HCT116 (cell line): Measurements from ENCODE around the gene ARNT2. TPM values are rescaled to one million over a fixed set of nuclear protein-coding genes. Genes with fewer than 3 reads are reported as not detected.

Source experiments
- ATAC-seq: fragments of 200-7000 bp; cut with Tn5 transposase; 2 replicates; pipeline ENCODE4 v1.9.1; 2020; ENCODE audit warnings: mild to moderate bottlenecking, moderate library complexity
- BruUV-seq: library from RNA; stranded (reverse); fragments of 400-500 nt; replicated peaks from 2 replicates; lab custom pipeline; 2021; lab: Mats Ljungman, UMichigan
- CTCF ChIA-PET: fragments of 300-600 bp; sonication (Branson Sonifier 250); formaldehyde crosslinking; loops from one replicate; lab custom pipeline; 2021; ENCODE audit warnings: antibody characterized with exemption; lab: Charles Lee
- POLR2A ChIA-PET: fragments of 300-600, 350-600 bp; sonication (Branson Sonifier 250); formaldehyde crosslinking; loops from one replicate; lab custom pipeline; 2021; ENCODE audit warnings: antibody characterized with exemption; lab: Charles Lee
- RAD21 ChIA-PET, 2 experiments: fragments of 300-600 bp; sonication (Branson Sonifier 250); formaldehyde crosslinking; loops; one replicate each; lab custom pipeline; 2023; ENCODE audit warnings: low total read pairs in 2 of 2; ENCODE audit not compliant: uncharacterized antibody in 2 of 2, unreplicated experiment in 2 of 2, low non-redundant PET in 1 of 2; lab: Charles Lee
- DNase-seq: peaks from one replicate; pipeline ENCODE4 v3.0.0-alpha.2; 2010; ENCODE audit warnings: low read depth, low spot score
- H2AFZ ChIP-seq: fragments of 200-600 bp; shearing (Covaris generic), sonication (generic); 2 replicates; pipeline ENCODE4 v1.6.1; 2017; ENCODE audit warnings: low read depth, mixed run types, mixed read lengths, antibody characterized with exemption, low read length; ENCODE audit not compliant: poor library complexity, severe bottlenecking
- H3K27ac ChIP-seq: 2 replicates; pipeline ENCODE4 v1.5.1; 2012; ENCODE audit warnings: low read depth, low read length
- H3K27me3 ChIP-seq: fragments of 200-600 bp; sonication (generic); 2 replicates; pipeline ENCODE4 v1.6.1; 2016; ENCODE audit warnings: mixed run types, low read length, mixed read lengths; ENCODE audit not compliant: insufficient read depth
- H3K36me3 ChIP-seq, 2 experiments: fragments of 200-500 bp in 1 of 2; fragments of 200-600 bp in 1 of 2; sonication (Bioruptor generic) in 1 of 2; sonication (generic) in 1 of 2; 2 replicates each; pipeline versions ENCODE4 v1.5.1 to v1.6.1; 2014 to 2016; ENCODE audit warnings: low read length in 2 of 2, inconsistent platforms in 1 of 2, mixed read lengths in 1 of 2, mixed run types in 1 of 2; ENCODE audit not compliant: insufficient read depth in 2 of 2, control insufficient read depth in 1 of 2
- H3K4me1 ChIP-seq, 2 experiments: fragments of 200-600 bp in 1 of 2; sonication (generic) in 1 of 2; 2 replicates each; pipeline versions ENCODE4 v1.5.1 to v1.6.1; 2012 to 2017; ENCODE audit warnings: low read length in 2 of 2, inconsistent platforms in 1 of 2, mild to moderate bottlenecking in 1 of 2, mixed read lengths in 1 of 2, mixed run types in 1 of 2, moderate library complexity in 1 of 2; ENCODE audit not compliant: insufficient read depth in 2 of 2, control insufficient read depth in 1 of 2
- H3K4me2 ChIP-seq: fragments of 200-600 bp; sonication (generic); 2 replicates; pipeline ENCODE4 v1.6.1; 2017; ENCODE audit warnings: mixed run types, low read length, mixed read lengths
- H3K4me3 ChIP-seq, 2 experiments: fragments of 200-600 bp in 1 of 2; sonication (generic) in 1 of 2; replicated peaks in 1 of 2; 2 replicates each; pipeline ENCODE4 v1.5.1; 2011 to 2016; ENCODE audit warnings: low read length in 2 of 2, control low read depth in 1 of 2, low read depth in 1 of 2, mild to moderate bottlenecking in 1 of 2, mixed read lengths in 1 of 2, mixed run types in 1 of 2
- H3K79me2 ChIP-seq: fragments of 200-600 bp; sonication (generic); 2 replicates; pipeline ENCODE4 v1.6.1; 2017; ENCODE audit warnings: mild to moderate bottlenecking, mixed run types, low read length, moderate library complexity, mixed read lengths; ENCODE audit not compliant: insufficient read depth
- H3K9ac ChIP-seq: fragments of 200-600 bp; sonication (generic); 2 replicates; pipeline ENCODE4 v1.6.1; 2016; ENCODE audit warnings: low read length, mixed read lengths
- H3K9me2 ChIP-seq: fragments of 200-600 bp; sonication (generic), shearing (Covaris generic); 2 replicates; pipeline ENCODE4 v1.6.1; 2017; ENCODE audit warnings: mixed run types, mild to moderate bottlenecking, moderate library complexity; ENCODE audit not compliant: insufficient read depth
- H3K9me3 ChIP-seq, 2 experiments: fragments of 200-500 bp in 1 of 2; fragments of 200-600 bp in 1 of 2; sonication (Bioruptor generic) in 1 of 2; sonication (generic) in 1 of 2; 2 replicates each; pipeline ENCODE4 v1.6.1; 2014 to 2017; ENCODE audit warnings: low read length in 2 of 2, mixed read lengths in 2 of 2, inconsistent platforms in 1 of 2, low read depth in 1 of 2, mild to moderate bottlenecking in 1 of 2, mixed run types in 1 of 2, moderate library complexity in 1 of 2; ENCODE audit not compliant: control insufficient read depth in 1 of 2, insufficient read depth in 1 of 2
- H4K20me1 ChIP-seq: fragments of 200-600 bp; sonication (generic), shearing (Covaris generic); 2 replicates; pipeline ENCODE4 v1.6.1; 2017; ENCODE audit warnings: mixed run types, mild to moderate bottlenecking, moderate library complexity; ENCODE audit not compliant: insufficient read depth
- ATF3 ChIP-seq: IDR thresholded peaks from 2 replicates; pipeline ENCODE4 v1.6.1; 2012
- POLR2A ChIP-seq: IDR thresholded peaks from 2 replicates; pipeline ENCODE4 v1.7.0; 2011; ENCODE audit warnings: borderline replicate concordance; ENCODE audit not compliant: insufficient read depth, insufficient read length; ENCODE audit errors: extremely low read depth
- REST ChIP-seq: IDR thresholded peaks from 2 replicates; pipeline ENCODE4 v1.6.1; 2012; ENCODE audit warnings: low read depth
- SP1 ChIP-seq: IDR thresholded peaks from 2 replicates; pipeline ENCODE4 v1.6.1; 2012; ENCODE audit warnings: low read depth
- SRF ChIP-seq: IDR thresholded peaks from 2 replicates; pipeline ENCODE4 v1.6.1; 2012; ENCODE audit warnings: low read depth
- TCF7L2 ChIP-seq: IDR thresholded peaks from 2 replicates; pipeline ENCODE4 v1.7.0; 2011; ENCODE audit warnings: borderline replicate concordance, inconsistent platforms; ENCODE audit not compliant: insufficient read depth, insufficient read length; ENCODE audit errors: extremely low read depth
- intact Hi-C: fragments of 100-400 bp; cut with micrococcal nuclease; formaldehyde crosslinking; loops from 2 replicates; pipeline ENCODE4 v1.10.0; 2022
- total RNA-seq: library from RNA; stranded (reverse); gene quantifications from one replicate; pipeline ENCODE4 v1.2.1, GENCODE V29; 2021; ENCODE audit not compliant: unreplicated experiment

ARNT2 gene
- total RNA-seq, 1 experiment from 2014 or later, result 3.0 TPM

DNA sequence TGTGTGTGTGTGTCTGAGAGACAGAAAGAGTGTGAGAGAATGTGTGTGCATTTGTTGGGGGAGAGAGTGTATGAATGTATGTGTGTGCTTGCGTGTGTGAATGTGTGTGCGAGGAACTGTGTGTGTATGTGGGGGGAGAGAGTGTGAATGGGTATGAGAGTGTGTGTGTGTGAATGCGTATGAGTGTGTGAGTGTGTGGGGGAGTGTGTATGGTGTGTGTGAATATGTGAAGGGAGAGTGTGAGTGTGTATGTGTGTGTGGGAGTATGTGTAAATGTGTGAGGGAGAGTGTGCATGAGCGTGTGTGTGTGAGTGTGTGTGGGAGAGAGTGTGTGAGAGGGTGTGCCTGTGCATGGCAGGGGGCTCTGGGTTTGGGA lies 211.2 kb downstream of the ARNT2 start:
- no peaks in the 10 kb centered on the region for H3K79me2 ChIP-seq
- POLR2A ChIA-PET, result no interaction called here
- no peak overlapping the region for H3K4me2 ChIP-seq
- intact Hi-C loops, result no loop called here
- DNase-seq, result no peak
- H3K9me3 ChIP-seq, result no peaks in the 10 kb centered on the region
- H3K9me2 ChIP-seq, result no peaks in the 10 kb centered on the region
- H4K20me1 ChIP-seq, result no peaks in the 10 kb centered on the region
- no peak for TF ChIP-seq ATF3
- no peak for TF ChIP-seq TCF7L2
- TF ChIP-seq POLR2A, result no peak
- no peak for TF ChIP-seq REST
- no peak for TF ChIP-seq SP1
- no peak for TF ChIP-seq SRF
- TF ChIP-seq, all 23 proteins: peak for 0
- ChIA-PET CTCF (no interaction called here), RAD21 (no interaction called here)
- Histone ChIP-seq H3K27ac (no peak overlapping the region), H3K9ac (no peak overlapping the region), H3K4me3 (no peak overlapping the region), H3K27me3 (no peaks in the 10 kb centered on the region), H3K36me3 (no peaks in the 10 kb centered on the region), H2AFZ (no peak overlapping the region), H3K4me1 (peaks cover 0 to 7% of the 10 kb centered on the region in 2 experiments; a peak in 1 of 4 replicates)
- ATAC-seq, result no peak
- BruUV-seq, result no TSS peak
